Measurements from ENCODE around the gene DKK1. TPM values are rescaled to one million over a fixed set of nuclear protein-coding genes. Genes with fewer than 3 reads are reported as not detected.

Gene DKK1
- total and polyA plus RNA-seq, 4 donors: 0.08 to 1.1 (median 0.20) TPM; not detected in 1

GRCh38 chr10:52300599-52301277 lies 13.3 kb upstream of the DKK1 start:
- no peak for TF ChIP-seq NR2F2 (IDR thresholded peaks at IDR 0.05)
- no peak for TF ChIP-seq FOXA2 (IDR thresholded peaks at IDR 0.05)
- TF ChIP-seq TAF1 (conservative IDR thresholded peaks at IDR 0.05): no peak
- no peak for TF ChIP-seq RXRA (IDR thresholded peaks at IDR 0.05)
- TF ChIP-seq HNF4A (conservative IDR thresholded peaks at IDR 0.05): no peak
- no peak for TF ChIP-seq GABPA (IDR thresholded peaks at IDR 0.05 in 1 of 2, conservative IDR thresholded peaks at IDR 0.05 in 1 of 2)
- no peak for TF ChIP-seq ZBTB33 (IDR thresholded peaks at IDR 0.05)
- no peak for TF ChIP-seq HNF4G (IDR thresholded peaks at IDR 0.05)
- TF ChIP-seq, protein P1, sequence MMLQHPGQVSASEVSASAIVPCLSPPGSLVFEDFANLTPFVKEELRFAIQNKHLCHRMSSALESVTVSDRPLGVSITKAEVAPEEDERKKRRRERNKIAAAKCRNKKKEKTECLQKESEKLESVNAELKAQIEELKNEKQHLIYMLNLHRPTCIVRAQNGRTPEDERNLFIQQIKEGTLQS (IDR thresholded peaks at IDR 0.05): no peak
- no peak for TF ChIP-seq YY1 (IDR thresholded peaks at IDR 0.05)
- TF ChIP-seq, protein P2, sequence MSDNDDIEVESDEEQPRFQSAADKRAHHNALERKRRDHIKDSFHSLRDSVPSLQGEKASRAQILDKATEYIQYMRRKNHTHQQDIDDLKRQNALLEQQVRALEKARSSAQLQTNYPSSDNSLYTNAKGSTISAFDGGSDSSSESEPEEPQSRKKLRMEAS (IDR thresholded peaks at IDR 0.05): no peak
- no peak for TF ChIP-seq REST (IDR thresholded peaks at IDR 0.05)
- TF ChIP-seq SP1 (IDR thresholded peaks at IDR 0.05): no peak
- no peak for TF ChIP-seq JUND (IDR thresholded peaks at IDR 0.05)
- TF ChIP-seq, protein P3, sequence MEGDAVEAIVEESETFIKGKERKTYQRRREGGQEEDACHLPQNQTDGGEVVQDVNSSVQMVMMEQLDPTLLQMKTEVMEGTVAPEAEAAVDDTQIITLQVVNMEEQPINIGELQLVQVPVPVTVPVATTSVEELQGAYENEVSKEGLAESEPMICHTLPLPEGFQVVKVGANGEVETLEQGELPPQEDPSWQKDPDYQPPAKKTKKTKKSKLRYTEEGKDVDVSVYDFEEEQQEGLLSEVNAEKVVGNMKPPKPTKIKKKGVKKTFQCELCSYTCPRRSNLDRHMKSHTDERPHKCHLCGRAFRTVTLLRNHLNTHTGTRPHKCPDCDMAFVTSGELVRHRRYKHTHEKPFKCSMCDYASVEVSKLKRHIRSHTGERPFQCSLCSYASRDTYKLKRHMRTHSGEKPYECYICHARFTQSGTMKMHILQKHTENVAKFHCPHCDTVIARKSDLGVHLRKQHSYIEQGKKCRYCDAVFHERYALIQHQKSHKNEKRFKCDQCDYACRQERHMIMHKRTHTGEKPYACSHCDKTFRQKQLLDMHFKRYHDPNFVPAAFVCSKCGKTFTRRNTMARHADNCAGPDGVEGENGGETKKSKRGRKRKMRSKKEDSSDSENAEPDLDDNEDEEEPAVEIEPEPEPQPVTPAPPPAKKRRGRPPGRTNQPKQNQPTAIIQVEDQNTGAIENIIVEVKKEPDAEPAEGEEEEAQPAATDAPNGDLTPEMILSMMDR (IDR thresholded peaks at IDR 0.05; ENCODE audit: low read depth, low read length, missing input control): no peak
- no peak for TF ChIP-seq EGR1 (IDR thresholded peaks at IDR 0.05; ENCODE audit: low read depth in 2 of 2)
- TF ChIP-seq FOXA1 (IDR thresholded peaks at IDR 0.05): no peak
- no peak overlapping the region for H3K4me3 ChIP-seq (ENCODE audit: low read depth in 1 of 3, low read length in 3 of 3)
- H3K9ac ChIP-seq (ENCODE audit: low read depth in 1 of 2, low read length in 2 of 2): no peak overlapping the region
- H3K36me3 ChIP-seq (ENCODE audit: control insufficient read depth in 4 of 4, insufficient read depth in 3 of 4, low read depth in 1 of 4, low read length in 3 of 4): no peaks in the 10 kb centered on the region
- no peaks in the 10 kb centered on the region for H3K9me3 ChIP-seq (ENCODE audit: control insufficient read depth in 4 of 4, low read length in 3 of 4)
- DNase-seq (ENCODE audit: low spot score): no peak
- WGBS: 87% methylated on average over 4 of the region's 4 CpGs
- no peaks in the 10 kb centered on the region for H3K4me1 ChIP-seq (ENCODE audit: control insufficient read depth in 4 of 4, insufficient read depth in 4 of 4, low read length in 3 of 4)
- H3K27me3 ChIP-seq (ENCODE audit: control insufficient read depth in 4 of 4, insufficient read depth in 4 of 4, low read length in 3 of 4): no peaks in the 10 kb centered on the region
- no peak overlapping the region for H3K27ac ChIP-seq (ENCODE audit: low read depth in 1 of 2, low read length in 2 of 2)
